GM19372 (cell line): ENCODE data around the gene ZNF768.

Experiments used
- ATAC-seq: cut with Tn5 transposase; IDR thresholded peaks from one replicate; pipeline ENCODE4 v1.9.1; 2021; ENCODE audit warnings: mild to moderate bottlenecking, low read depth, moderate library complexity; ENCODE audit not compliant: unreplicated experiment

The ZNF768 gene

DNA sequence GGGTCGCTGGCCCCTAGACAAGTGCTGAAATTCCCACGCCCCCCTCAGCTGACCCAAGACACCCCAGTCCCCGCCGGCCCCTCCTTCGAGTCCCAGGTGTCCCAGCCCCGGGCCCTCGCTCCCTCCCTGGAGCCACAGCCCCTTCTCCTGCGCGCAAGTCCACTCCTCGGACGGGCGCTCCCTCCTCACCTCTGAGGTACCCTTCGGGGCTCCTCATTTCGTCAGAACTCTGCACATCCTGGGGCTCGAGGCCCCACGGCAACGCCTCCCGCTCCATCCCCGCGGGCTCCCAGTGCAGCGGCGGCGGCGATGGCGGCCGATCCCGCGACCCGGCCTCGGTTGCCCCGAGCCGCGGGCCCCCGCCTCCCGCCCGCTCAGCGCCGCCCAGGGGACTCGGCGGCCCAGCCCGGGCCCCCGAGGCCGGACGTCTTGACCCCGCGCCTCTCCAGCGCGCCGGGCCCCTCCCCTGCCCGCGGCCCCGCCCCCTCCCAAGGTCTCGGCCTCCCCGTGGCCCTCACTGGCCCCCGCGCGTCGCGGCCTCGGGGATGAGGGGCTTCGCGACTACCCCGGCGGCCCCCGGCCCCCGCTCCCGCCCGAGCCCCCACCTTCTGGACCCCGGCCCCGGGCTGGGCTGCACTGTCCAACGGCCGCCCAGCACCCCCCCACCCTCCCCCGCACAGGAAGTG is at the start of gene ZNF768:
TSS of gene ZNF768 (minus strand) at position 430 of the 686 bp plus-strand sequence. CDS start at position 277, 153 bp downstream.
- peak; percentile 22 for ATAC-seq

DNA sequence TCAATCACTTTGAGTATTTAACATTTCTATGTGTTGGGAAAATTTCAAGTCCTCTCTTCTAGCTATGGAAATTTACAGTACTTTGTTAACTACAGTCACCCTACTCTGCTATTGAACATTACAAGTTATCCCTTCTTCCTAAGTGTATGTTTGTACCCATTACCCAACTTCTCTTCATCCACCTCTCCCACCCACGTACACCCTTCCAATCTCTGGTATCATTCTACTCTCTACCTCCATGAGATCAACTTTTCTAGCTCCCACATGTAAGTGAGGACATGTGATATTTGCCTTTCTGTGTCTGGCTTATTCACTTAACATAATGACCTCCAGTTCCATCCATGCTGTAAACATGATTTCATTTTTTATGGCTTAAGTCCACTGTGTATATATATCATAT is 48.3 kb upstream of the ZNF768 start:
- no peak for ATAC-seq

DNA sequence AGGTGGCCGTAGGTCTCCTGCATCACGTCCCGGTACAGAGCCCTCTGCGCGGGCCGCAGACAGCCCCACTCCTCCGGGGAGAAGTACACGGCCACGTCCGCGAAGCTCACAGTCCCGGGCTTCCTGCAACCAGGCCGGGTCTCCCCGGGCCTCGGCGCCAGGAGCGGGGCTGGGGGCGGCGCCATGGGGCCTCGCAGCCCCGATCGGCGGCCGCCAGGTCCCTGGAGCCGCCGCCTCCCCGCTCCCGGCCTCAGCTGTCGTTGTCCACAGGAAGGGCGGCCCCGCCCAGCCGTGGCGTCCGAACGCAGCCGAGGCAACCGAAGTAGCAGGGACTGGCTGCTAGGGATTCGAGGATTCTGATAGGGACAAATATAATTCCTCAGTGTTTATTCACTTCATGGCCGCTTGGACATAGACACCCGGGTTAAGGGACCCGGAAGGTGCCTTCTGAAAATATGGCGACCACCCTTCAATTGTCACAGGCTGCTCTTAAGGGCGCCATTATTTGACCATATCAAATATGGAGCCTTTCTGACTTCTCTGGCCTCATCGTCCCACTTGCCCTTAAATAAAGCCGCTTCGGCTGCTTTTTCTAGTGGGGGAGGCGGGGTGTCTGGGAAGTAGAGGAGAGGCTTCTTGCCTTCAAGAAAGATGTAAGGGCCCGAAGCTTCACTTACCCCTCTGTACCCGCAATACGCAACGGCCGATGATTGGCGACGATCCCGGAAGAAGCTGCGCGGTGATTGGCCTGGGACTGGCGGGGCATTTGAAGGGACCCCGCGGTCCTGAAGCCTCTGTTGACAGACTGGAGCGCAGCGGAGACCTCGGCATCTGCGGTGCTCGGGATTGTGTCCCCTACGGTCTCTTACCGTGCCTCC is 45.3 kb upstream of the ZNF768 start, which contains the start of gene ZNF688:
TSS of gene ZNF688 (minus strand) at position 270 of the 878 bp plus-strand sequence. CDS start at position 185, 85 bp downstream.
- peak; percentile 80 for ATAC-seq

DNA sequence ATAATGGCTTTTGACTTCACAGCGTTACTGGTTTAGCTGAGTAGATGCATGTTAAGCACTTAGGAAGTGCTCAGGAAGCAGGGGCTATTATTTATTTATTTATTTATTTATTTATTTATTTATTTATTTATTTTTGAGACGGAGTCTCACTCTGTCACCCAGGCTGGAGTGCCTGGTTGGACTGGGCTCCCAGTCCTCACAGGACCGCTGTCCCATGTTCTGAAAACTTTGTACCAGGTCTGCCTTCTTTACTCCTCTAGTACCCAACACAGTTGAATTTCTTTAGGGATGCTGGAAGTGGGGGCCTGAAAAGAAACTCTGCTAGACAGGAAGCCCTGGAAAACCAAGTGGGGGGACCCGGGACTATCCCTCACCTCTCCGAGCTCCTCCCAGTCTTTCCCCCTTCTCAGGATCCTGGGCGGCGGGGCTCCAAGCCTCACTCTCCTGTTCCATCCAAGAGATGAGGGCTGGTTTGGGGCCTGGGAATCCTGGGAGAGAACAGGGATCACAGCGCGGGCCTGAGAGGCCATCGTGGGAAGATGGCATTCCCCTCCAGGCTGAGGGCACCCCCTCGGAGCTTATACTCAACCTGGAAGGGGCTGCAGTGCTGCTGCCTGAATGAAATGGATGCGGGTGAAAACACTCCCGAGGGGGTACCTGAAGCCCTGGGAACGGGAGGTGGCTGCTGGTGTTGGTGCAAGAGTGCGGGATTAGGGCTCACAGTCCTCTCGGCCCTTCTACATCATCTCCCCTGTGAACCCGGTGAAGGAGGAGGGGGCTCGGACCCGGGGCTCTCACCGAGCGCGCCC is 44.5 kb upstream of the ZNF768 start:
- ATAC-seq, result no peak

DNA sequence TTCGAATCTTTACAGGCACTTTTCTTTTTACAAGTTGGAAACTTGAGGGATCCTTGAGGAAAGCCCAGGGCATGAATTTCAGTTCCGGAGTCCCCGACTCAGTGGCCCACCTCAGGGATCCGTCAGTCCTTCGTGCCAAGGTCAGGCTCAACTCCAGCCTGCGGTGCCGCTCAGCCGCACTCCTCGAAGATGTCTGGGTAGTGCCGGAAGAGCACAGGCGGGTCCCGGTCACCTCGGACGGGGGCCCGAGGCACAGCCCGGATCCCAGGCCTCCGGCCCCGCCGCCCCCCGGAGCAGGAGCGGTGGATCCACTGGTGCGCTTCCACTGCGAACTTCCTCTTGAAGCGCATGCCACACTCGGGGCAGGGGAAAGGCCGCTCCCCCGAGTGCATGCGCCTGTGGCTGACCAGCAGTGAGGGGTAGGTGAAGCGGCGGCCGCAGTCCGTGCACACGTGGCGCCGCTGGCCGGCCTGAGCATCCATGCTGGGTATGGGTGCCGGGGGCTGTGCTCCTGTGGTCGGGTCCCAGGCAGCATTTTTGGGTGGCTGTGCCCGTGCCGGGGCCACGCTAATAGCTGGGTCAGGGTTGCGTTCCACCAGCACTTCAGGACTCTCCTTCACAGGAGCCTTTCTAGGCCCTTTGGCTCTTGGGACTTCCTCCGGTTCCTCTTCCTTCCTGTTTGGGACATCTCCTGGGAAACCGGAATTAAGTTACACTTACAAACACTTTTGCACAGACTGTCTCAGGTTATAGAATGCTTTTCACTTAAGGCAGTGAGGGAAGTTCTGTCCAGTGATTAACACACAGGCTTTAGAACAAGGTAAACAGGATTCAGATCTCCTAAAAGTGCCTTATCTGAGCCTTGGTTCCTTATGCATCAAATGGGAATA is 43.6 kb upstream of the ZNF768 start:
- ATAC-seq, result no peak

DNA sequence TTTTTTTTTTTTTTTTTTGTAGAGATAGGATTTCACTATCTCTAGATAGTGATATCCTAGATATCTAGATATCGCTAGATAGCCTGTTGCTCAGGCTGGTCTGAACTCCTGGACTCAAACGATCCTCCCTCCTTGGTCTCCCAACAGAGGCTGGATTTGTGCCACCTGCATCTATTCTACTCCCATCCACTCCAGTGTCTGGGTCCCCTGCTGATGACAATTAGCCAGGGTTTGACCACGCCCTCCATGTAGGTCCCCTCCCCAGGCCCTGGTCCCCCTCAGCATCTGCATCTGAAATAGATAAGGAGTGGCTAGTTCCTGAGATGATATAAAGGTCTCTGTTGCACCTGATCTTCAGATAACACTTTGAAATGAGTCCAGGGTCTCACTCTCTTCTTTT is 42.9 kb upstream of the ZNF768 start:
- ATAC-seq, result no peak

DNA sequence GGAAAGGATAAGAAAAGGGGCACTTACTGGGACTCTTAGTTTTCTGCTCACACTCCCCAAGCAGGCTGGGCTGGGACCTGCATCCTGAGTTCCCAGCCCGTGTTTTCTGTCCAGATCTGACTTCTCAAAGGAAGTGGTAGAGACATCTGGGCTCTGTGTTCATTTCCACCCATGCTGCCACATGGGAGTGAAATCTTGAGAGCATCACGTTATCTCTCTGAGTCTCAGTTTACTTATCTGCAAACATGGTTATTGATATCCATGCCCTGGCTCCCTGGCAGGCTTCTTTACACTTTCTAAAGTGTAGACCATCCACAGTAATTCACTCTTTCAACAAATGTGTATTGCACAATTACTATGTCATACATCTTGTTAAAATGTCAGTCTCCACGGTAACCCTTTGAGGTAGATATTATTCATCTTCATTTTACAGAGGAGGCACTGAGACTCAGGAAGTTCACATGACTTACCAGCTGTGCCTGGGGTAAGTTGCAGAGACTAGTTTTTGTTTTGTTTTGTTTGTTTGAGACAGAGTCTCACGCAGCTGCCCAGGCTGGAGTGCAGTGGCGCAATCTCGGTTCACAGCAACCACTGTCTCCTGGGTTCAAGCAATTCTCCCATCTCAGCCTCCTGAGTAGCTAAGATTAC is 41.7 kb upstream of the ZNF768 start:
- no peak for ATAC-seq

DNA sequence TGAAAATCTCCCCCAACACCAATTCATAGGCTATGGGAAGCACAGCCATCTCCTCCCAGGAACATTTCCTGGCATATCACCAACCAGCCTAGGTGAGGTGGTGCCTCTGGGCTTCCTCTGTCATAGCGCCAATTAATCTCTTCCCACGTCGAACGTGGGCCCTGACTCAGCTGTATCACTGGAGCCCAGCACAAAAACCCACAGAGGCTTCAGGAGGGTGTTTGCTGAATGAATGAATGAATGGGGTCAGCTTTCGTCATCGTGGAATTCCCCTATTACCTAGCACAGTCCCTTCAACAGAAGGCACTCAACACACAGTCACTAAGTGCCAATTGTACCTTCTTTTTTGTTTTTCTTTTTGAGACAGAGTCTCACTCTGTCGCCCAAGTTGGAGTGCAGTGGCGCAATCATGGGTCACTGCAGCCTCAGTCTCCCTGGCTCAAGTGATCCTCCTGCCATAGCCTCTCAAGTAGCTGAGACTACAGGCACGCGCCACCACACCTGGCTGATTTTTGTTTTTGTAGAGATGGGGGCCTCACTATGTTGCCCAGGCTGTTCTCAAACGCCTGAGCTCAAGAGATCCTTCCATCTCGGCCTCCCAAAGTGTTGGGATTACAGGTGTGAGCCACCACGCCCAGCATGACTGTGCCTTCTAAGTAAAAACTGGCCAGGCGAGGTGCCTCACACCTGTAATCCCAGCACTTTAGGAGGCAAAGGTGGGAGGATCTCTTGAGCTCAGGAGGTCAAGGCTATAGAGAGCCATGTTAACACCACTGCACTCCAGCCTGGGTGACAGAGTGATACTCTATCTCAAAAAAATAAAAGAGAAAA is 41.0 kb upstream of the ZNF768 start:
- ATAC-seq, result no peak

DNA sequence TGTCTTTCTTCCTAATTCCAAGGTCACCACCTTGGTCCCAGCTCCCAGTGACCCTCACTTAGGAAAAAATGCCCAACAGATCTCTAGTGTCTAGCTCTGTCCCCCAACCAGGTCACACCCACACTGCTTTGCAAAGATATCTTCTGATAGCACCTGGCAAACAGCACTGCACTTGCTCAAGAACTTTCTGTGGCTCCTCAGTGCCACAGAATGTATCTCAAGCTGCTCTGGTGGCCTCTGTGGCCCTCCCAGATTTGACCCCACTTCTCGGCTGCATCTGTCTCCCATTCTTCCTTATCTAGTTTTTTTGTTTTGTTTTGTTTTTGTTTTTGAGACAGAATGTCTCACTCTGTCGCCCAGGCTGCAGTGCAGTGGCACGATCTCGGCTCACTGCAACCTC is 40.2 kb upstream of the ZNF768 start:
- no peak for ATAC-seq

DNA sequence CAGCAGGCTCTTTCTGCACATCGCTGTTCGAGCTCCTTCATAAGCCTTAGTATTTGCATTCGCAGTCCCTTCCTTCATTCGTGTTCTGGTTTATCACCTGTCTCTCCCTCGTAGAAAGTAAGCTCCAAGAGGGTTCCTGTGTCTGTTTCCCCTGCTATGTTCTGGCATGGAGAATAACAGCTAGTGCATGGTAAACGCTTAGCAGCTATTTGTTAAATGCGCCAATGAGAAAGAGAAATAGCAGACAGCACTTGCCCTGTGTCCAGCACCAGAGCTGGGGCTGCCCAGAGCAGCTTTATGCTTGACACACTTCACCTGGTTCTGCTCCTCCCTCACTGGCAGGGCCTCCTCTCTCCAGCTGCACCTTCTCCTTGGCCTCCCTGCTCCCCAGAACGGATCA is 39.6 kb upstream of the ZNF768 start:
- no peak for ATAC-seq

DNA sequence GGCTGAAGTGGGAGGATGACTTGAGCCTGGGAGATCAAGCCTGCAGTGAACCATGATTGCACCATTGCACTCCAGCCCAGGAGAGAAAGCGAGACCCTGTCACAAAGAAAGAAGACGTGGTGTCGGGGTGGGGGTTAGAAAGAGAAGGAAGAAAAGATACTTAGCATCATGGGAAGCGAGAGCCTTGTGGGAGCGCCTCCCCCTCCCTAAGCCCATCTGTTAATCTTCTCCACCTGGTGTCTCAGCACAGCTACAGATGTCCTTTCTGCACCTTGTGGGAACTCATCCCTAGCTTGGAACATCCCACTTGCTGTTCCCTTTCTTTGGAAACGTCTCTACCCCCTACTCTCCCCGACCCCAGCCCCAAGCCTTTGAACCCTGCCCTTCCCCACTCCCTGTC is 39.2 kb upstream of the ZNF768 start:
- no peak for ATAC-seq

DNA sequence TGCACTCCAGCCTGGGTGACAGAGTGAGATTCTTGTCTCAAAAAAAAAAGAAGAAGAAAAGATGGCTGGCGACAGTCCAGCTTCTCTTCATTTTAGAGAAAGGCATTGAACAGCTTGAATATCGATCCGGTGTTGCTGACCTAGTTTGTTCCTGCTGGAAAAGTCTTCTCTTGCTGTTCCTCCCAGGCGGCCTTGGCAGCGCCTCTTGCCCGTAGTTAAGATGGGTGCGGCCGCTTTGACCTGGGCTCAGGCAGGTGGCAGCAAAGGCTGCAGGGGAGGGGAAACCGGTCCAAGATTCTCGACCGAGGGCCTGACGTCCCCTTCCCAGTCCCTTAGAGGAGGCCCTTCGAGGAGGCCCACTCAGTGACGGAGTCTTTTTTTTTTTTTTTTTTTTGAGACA is 35.7 kb upstream of the ZNF768 start:
- no peak for ATAC-seq

DNA sequence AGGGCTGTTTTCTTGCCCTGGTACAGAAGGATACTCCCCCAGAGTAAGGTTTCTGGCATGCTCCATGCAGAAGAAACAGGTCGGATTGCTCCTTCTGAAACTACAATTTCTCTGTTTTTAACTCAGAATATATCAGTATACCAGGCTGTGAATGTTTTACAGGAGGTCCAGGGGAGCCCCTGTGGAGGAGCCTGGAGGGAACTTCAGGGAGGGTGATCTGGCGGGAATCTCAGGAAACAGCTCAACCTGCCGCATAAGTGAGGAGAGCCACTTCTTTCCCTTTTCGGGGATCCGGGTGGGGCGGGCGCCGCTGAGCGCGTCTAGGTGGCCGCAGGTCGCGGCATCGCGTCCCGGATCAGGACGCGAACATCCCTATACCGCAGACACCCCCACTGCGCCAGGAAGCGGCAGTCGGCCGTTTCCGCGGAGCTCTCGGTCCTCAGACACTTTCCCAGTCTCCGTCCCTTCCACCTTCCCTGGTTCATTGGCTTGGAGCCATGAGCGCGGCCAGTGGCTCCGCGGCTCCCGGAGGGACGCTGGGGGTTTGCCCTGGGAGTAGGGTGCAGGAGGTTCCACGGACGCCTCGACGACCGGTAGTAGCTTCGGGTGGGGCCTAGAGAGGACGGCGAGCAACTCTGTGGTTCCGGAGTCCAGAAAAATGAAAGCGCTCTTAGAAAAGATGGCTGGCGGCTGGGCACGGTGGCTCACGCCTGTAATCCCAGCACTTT is 34.9 kb upstream of the ZNF768 start:
- no peak for ATAC-seq

DNA sequence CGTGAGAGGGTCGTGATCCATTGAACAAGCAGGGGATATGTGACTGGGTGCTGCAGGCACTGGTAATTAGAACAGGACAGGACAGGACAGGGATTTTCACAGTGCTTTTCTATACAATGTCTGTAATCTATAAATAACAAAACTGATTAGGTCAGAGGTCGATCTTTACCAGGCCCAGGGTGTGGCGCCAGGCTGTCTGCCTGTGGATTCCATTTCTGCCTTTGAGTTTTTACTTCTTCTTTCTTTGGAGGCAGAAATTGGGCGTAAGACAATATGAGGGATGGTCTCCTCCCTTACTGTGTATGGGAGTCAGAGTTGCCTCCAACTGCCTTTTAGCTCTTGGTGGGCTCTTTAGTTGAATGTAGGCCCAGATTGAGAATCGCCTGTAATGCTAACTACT is 33.3 kb upstream of the ZNF768 start:
- no peak for ATAC-seq

DNA sequence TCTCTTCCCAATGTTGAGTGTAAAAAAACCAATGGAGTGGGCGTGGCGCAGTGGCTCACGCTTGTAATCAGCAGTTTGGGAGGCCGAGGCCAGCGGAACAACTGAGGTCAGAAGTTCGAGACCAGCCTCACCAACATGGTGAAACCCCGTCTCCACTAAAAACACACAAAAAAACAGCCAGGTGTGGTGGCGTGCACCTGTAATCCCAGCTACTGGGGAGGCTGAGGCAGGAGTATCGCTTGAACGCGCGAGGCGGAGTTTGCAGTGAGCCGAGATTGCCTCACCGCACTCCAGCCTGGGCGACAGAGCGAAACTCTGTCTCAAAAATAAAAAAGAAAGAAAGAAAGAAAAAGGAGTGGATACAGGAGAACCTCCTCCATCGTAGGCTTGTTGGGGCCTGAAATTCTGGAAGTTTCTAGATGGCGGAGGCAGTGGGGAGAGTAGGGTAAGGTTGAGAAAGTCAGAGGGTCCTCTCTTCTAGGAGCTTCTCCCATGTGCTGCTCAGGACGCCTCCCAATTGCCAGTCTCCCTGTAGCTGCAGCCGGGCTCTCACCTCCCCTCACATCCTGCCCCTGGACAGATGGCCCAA is 32.5 kb upstream of the ZNF768 start:
- no peak for ATAC-seq

DNA sequence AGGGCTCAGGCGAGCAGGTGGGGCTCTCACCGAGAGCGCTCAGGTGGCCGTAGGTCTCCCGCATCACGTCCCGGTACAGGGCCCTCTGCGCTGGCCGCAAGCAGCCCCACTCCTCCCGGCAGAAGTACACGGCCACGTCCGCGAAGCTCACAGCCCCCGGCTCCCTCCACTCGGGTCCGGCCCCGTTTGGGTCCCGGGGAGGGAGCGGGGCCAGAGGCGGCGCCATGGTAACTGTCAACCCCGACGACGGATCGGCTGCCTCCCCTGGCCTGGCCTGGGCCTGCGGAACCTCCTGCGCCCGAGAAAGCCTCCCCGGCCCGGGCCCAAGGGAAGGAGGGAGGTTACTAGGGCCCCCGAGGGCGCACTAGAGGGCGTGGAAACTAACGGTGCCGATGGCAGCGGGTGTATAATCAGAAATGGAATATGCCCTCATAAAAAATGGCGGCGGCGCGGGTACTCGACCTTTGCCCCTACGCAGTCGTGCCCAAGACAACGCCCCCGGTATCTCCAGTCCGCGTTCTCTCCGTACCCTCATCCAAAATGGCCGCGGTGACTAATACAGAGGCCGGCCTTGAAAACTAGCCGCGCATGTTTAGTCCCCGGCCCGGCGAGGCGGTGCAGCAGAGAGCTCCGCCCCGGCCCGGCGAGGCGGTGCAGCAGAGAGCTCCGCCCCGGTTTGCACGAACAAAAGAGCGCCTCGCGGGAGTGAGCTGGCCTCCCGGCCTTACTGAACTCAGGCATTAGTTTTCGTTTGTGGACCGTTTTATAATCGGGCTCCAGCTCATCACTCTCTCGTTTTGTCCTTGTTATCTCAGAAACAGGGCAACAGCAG is 31.8 kb upstream of the ZNF768 start, which contains the start of gene ZNF764:
TSS of gene ZNF764 (minus strand) at position 418 of the 832 bp plus-strand sequence. CDS start at position 226, 192 bp downstream.
- peak; percentile 84 for ATAC-seq

DNA sequence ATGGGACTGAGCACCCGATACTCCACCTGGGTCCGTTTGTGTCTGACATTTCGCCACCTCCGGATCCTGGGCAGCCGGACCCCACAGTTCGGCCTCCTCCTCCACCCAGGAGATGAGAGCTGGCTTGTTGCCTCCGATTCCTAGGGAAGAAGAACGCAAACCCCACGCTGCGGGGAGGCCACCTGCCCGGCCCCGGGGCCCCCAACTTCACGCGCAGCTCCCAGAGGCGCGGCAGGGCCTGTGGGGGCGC is 31.3 kb upstream of the ZNF768 start:
- ATAC-seq, result peak; percentile 13
